Right renal pelvis (tissue), 4 donors: Measurements from ENCODE around the gene DPP3. TPM values are rescaled to one million over a fixed set of nuclear protein-coding genes. Genes with fewer than 3 reads are reported as not detected.
A peak's percentile ranks its signal among the peaks of the same experiment; 100 is the strongest.

Experiments
- DNase-seq, 4 donors: peaks; one replicate each; pipeline ENCODE4 v3.0.0-alpha.2; 2013; ENCODE audit warnings: low read depth in 4 of 4, low spot score in 3 of 4, missing footprints in 1 of 4
- polyA plus RNA-seq, 4 donors: library from polyadenylated mRNA; unstranded; fragments of 120-200 nt; gene quantifications; one replicate each; pipeline ENCODE4 v1.2.1, GENCODE V29; 2013; ENCODE audit not compliant: insufficient read length in 4 of 4

The DPP3 gene
- polyA plus RNA-seq, 4 donors: 19.7 to 26.0 (median 22.5) TPM

GRCh38 chr11:66479394-66480116 lies 679 bp upstream of the DPP3 start:
- peak in 1 of 4 donors; percentile 47 for DNase-seq

GRCh38 chr11:66484806-66485380 lies 4.7 kb downstream of the DPP3 start:
- no peak for DNase-seq

- DNase-seq: no peak
Measured at GRCh38 chr11:66488957-66489356, 8.7 kb downstream of the DPP3 start.

- no peak for DNase-seq
Measured at GRCh38 chr11:66489636-66490035, 9.4 kb downstream of the DPP3 start.

- DNase-seq: no peak
Measured at GRCh38 chr11:66491315-66491935, 11.2 kb downstream of the DPP3 start.

- no peak for DNase-seq
Measured at GRCh38 chr11:66492161-66492865, 12.1 kb downstream of the DPP3 start.

GRCh38 chr11:66493130-66493529 lies 12.9 kb downstream of the DPP3 start:
- DNase-seq: no peak

GRCh38 chr11:66494458-66494857 lies 14.2 kb downstream of the DPP3 start:
- no peak for DNase-seq

GRCh38 chr11:66494935-66495334 lies 14.7 kb downstream of the DPP3 start:
- DNase-seq: no peak

- no peak for DNase-seq
Measured at GRCh38 chr11:66495401-66495854, 15.2 kb downstream of the DPP3 start.

GRCh38 chr11:66497206-66497605 lies 17.0 kb downstream of the DPP3 start:
- DNase-seq: no peak

- no peak for DNase-seq
Measured at GRCh38 chr11:66498506-66498905, 18.3 kb downstream of the DPP3 start.

GRCh38 chr11:66505276-66505816 lies 25.1 kb downstream of the DPP3 start:
- DNase-seq: no peak

- no peak for DNase-seq
Measured at GRCh38 chr11:66509131-66509561, 28.9 kb downstream of the DPP3 start.

GRCh38 chr11:66510271-66510989 lies 30.2 kb downstream of the DPP3 start, which contains the start of gene BBS1:
TSS of gene BBS1 (plus strand) at chr11:66510635. CDS start at chr11:66510660, 25 bp downstream.
- DNase-seq: peak; percentile 62 to 73 (median 70)

GRCh38 chr11:66510990-66511339 lies 30.7 kb downstream of the DPP3 start:
- DNase-seq: no peak

- DNase-seq: no peak
Measured at GRCh38 chr11:66523611-66524010, 43.4 kb downstream of the DPP3 start.

GRCh38 chr11:66524304-66525040 lies 44.2 kb downstream of the DPP3 start:
- no peak for DNase-seq

GRCh38 chr11:66529069-66529468 lies 48.8 kb downstream of the DPP3 start:
- no peak for DNase-seq

- DNase-seq: no peak
Measured at GRCh38 chr11:66529655-66530054, 49.4 kb downstream of the DPP3 start.
